GM10248 (cell line): ENCODE results near the gene SPRY1.

Experiments
- CTCF ChIA-PET: fragments of 300-600 bp; sonication (Branson Sonifier 250); formaldehyde crosslinking; extraction: SDS; loops from one replicate; lab custom pipeline; 2021; ENCODE audit warnings: antibody characterized with exemption; lab: Yijun Ruan, JAX
- POLR2A ChIA-PET: fragments of 350-650 bp; sonication (Branson Sonifier 250); formaldehyde crosslinking; extraction: SDS; loops from one replicate; lab custom pipeline; 2020; ENCODE audit warnings: antibody characterized with exemption; lab: Yijun Ruan, JAX
- DNase-seq: peaks from one replicate; pipeline ENCODE4 v3.0.0; 2012; ENCODE audit errors: extremely low spot score
- CTCF ChIP-seq: IDR thresholded peaks from 2 replicates; pipeline ENCODE4 v1.5.1; 2012; ENCODE audit warnings: mild to moderate bottlenecking, low read depth; ENCODE audit errors: extremely low read depth, missing control alignments, control extremely low read depth

Gene SPRY1

GRCh38 chr4:123351713-123352112, 44.9 kb upstream of the SPRY1 start:
- POLR2A ChIA-PET = no interaction called here
- TF ChIP-seq CTCF = no peak
- CTCF ChIA-PET = interaction anchor here (1.1 to 3.9 kb wide), 2 partner anchors 9 to 10 kb away, joined by 3 to 18 read pairs; no protein-coding TSS in a partner anchor
- no peak for DNase-seq

- POLR2A ChIA-PET = no interaction called here
- CTCF ChIA-PET = interaction anchor here (1.1 to 3.9 kb wide), 2 partner anchors 8 to 11 kb away, joined by 3 to 18 read pairs; no protein-coding TSS in a partner anchor
- no peak for TF ChIP-seq CTCF
- no peak for DNase-seq
Measured at GRCh38 chr4:123352240-123352945, 44.2 kb upstream of the SPRY1 start.

GRCh38 chr4:123352966-123353365, 43.6 kb upstream of the SPRY1 start:
- CTCF ChIA-PET = no interaction called here
- no peak for DNase-seq
- POLR2A ChIA-PET = no interaction called here
- TF ChIP-seq CTCF = no peak

GRCh38 chr4:123353656-123354055, 42.9 kb upstream of the SPRY1 start:
- DNase-seq = no peak
- POLR2A ChIA-PET = no interaction called here
- TF ChIP-seq CTCF = no peak
- CTCF ChIA-PET = no interaction called here

GRCh38 chr4:123354701-123355100, 41.9 kb upstream of the SPRY1 start:
- no peak for TF ChIP-seq CTCF
- DNase-seq = no peak
- ChIA-PET CTCF (no interaction called here), POLR2A (no interaction called here)

- DNase-seq = no peak
- ChIA-PET POLR2A (no interaction called here), CTCF (interaction anchor here (1.7 kb wide), 1 partner anchor 12 kb away, joined by 5 read pairs; no protein-coding TSS in a partner anchor)
- no peak for TF ChIP-seq CTCF
Measured at GRCh38 chr4:123356921-123357320, 39.7 kb upstream of the SPRY1 start.
